HL-60 (cell line): Measurements from ENCODE around the gene DPY19L1.

Source experiments
- POLR2AphosphoS5 ChIP-seq: IDR thresholded peaks from 2 replicates; pipeline ENCODE4 v1.6.1; 2012; ENCODE audit warnings: low read depth
- TF ChIP-seq, protein P1 (sequence below): IDR thresholded peaks from one replicate; pipeline ENCODE4 v1.5.1; 2011; ENCODE audit warnings: low read length, control low read depth, inconsistent platforms; ENCODE audit not compliant: insufficient read depth
- TF ChIP-seq, protein P2 (sequence below): IDR thresholded peaks from 2 replicates; pipeline ENCODE4 v1.6.1; 2012; ENCODE audit warnings: low read depth; ENCODE audit not compliant: insufficient replicate concordance

DNA sequence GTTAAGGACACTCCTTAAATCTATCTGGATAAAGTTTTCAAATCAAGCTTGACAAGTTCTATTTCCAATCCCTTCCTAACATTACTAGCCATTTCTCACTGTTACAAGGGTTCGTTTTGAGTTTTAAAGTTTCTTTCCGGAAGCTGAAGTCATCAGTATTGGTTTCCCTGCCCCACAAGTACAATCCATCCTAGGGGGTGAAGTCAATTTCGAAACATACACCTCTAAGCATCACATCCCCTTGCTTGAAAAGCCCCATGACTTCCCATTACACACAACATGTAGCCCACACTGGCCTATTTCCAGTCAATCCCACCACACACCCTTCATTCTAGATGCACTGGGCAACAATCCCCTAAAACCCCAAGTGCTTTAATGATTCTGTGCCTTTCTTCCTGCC is 13.0 kb downstream of the DPY19L1 start:
- TF ChIP-seq, protein P1, sequence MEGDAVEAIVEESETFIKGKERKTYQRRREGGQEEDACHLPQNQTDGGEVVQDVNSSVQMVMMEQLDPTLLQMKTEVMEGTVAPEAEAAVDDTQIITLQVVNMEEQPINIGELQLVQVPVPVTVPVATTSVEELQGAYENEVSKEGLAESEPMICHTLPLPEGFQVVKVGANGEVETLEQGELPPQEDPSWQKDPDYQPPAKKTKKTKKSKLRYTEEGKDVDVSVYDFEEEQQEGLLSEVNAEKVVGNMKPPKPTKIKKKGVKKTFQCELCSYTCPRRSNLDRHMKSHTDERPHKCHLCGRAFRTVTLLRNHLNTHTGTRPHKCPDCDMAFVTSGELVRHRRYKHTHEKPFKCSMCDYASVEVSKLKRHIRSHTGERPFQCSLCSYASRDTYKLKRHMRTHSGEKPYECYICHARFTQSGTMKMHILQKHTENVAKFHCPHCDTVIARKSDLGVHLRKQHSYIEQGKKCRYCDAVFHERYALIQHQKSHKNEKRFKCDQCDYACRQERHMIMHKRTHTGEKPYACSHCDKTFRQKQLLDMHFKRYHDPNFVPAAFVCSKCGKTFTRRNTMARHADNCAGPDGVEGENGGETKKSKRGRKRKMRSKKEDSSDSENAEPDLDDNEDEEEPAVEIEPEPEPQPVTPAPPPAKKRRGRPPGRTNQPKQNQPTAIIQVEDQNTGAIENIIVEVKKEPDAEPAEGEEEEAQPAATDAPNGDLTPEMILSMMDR, result no peak
- no peak for TF ChIP-seq POLR2AphosphoS5
- TF ChIP-seq, protein P2, sequence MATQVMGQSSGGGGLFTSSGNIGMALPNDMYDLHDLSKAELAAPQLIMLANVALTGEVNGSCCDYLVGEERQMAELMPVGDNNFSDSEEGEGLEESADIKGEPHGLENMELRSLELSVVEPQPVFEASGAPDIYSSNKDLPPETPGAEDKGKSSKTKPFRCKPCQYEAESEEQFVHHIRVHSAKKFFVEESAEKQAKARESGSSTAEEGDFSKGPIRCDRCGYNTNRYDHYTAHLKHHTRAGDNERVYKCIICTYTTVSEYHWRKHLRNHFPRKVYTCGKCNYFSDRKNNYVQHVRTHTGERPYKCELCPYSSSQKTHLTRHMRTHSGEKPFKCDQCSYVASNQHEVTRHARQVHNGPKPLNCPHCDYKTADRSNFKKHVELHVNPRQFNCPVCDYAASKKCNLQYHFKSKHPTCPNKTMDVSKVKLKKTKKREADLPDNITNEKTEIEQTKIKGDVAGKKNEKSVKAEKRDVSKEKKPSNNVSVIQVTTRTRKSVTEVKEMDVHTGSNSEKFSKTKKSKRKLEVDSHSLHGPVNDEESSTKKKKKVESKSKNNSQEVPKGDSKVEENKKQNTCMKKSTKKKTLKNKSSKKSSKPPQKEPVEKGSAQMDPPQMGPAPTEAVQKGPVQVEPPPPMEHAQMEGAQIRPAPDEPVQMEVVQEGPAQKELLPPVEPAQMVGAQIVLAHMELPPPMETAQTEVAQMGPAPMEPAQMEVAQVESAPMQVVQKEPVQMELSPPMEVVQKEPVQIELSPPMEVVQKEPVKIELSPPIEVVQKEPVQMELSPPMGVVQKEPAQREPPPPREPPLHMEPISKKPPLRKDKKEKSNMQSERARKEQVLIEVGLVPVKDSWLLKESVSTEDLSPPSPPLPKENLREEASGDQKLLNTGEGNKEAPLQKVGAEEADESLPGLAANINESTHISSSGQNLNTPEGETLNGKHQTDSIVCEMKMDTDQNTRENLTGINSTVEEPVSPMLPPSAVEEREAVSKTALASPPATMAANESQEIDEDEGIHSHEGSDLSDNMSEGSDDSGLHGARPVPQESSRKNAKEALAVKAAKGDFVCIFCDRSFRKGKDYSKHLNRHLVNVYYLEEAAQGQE, result no peak
